Measurements from ENCODE around the gene INPP5A.

INPP5A gene

GRCh38 chr10:132798876-132799275 is 261.3 kb downstream of the INPP5A start:
- Histone ChIP-seq H3K4me3 (ENCODE audit: low read depth, low read length) (no peak overlapping the region), H3K27me3 (ENCODE audit: insufficient read depth, low read depth, severe bottlenecking) (no peaks in the 10 kb centered on the region), H3K9me3 (ENCODE audit: severe bottlenecking) (no peaks in the 10 kb centered on the region), H3K27ac (no peak overlapping the region), H3K36me3 (no peaks in the 10 kb centered on the region)
- DNase-seq, result no peak
- no peak for TF ChIP-seq CTCF (IDR thresholded peaks at IDR 0.05; ENCODE audit: low read depth, low read length)

- Histone ChIP-seq H3K27me3 (ENCODE audit: insufficient read depth, low read depth, severe bottlenecking) (no peaks in the 10 kb centered on the region), H3K9me3 (ENCODE audit: severe bottlenecking) (no peaks in the 10 kb centered on the region), H3K36me3 (no peaks in the 10 kb centered on the region), H3K27ac (no peak overlapping the region), H3K4me3 (ENCODE audit: low read depth, low read length) (no peak overlapping the region)
- no peak for TF ChIP-seq CTCF (IDR thresholded peaks at IDR 0.05; ENCODE audit: low read depth, low read length)
- DNase-seq, result no peak
Observed at GRCh38 chr10:132799865-132800264, 262.3 kb downstream of the INPP5A start.

- TF ChIP-seq CTCF (IDR thresholded peaks at IDR 0.05; ENCODE audit: low read depth, low read length), result no peak
- no peak overlapping the region for H3K4me3 ChIP-seq (ENCODE audit: low read depth, low read length)
- no peaks in the 10 kb centered on the region for H3K27me3 ChIP-seq (ENCODE audit: insufficient read depth, low read depth, severe bottlenecking)
- no peak overlapping the region for H3K27ac ChIP-seq
- no peaks in the 10 kb centered on the region for H3K9me3 ChIP-seq (ENCODE audit: severe bottlenecking)
- no peak for DNase-seq
- H3K36me3 ChIP-seq, result no peaks in the 10 kb centered on the region
Observed at GRCh38 chr10:132802048-132802447, 264.5 kb downstream of the INPP5A start.

- Histone ChIP-seq H3K27me3 (ENCODE audit: insufficient read depth, low read depth, severe bottlenecking) (no peaks in the 10 kb centered on the region), H3K27ac (no peak overlapping the region), H3K36me3 (no peaks in the 10 kb centered on the region), H3K9me3 (ENCODE audit: severe bottlenecking) (no peaks in the 10 kb centered on the region), H3K4me3 (ENCODE audit: low read depth, low read length) (no peak overlapping the region)
- peak; percentile 53 for TF ChIP-seq CTCF (IDR thresholded peaks at IDR 0.05; ENCODE audit: low read depth, low read length)
- peak; percentile 42 for DNase-seq
Observed at GRCh38 chr10:132802694-132803320, 265.2 kb downstream of the INPP5A start.

GRCh38 chr10:132803416-132804210 is 266.0 kb downstream of the INPP5A start:
- peak; percentile 41 for DNase-seq
- Histone ChIP-seq H3K27me3 (ENCODE audit: insufficient read depth, low read depth, severe bottlenecking) (no peaks in the 10 kb centered on the region), H3K9me3 (ENCODE audit: severe bottlenecking) (no peaks in the 10 kb centered on the region), H3K27ac (no peak overlapping the region), H3K4me3 (ENCODE audit: low read depth, low read length) (no peak overlapping the region), H3K36me3 (no peaks in the 10 kb centered on the region)
- no peak for TF ChIP-seq CTCF (IDR thresholded peaks at IDR 0.05; ENCODE audit: low read depth, low read length)

Data from WERI-Rb-1 (cell line).